ENCODE data around the gene MAP4K4. TPM values are rescaled to one million over a fixed set of nuclear protein-coding genes. Genes with fewer than 3 reads are reported as not detected.

The MAP4K4 gene
- polyA plus RNA-seq, 3 donors, result 5.3 to 66.9 (median 8.7) TPM

- peaks cover 6 to 10% of the 10 kb centered on the region in 2 donors for H3K9me3 ChIP-seq (replicated peaks in 1 of 2; ENCODE audit: control insufficient read depth in 1 of 2, insufficient read depth in 1 of 2, low read length in 2 of 2)
- no peak overlapping the region for H3K4me2 ChIP-seq (replicated peaks; ENCODE audit: extremely low read depth, low read length, poor library complexity, severe bottlenecking)
- intact Hi-C loops (cut with micrococcal nuclease), result no loop called here
- H3K36me3 ChIP-seq (replicated peaks in 1 of 2; ENCODE audit: control insufficient read depth in 1 of 2, insufficient read depth in 2 of 2, low read length in 2 of 2), result no peaks in the 10 kb centered on the region
- Mint-ChIP-seq H3K36me3 (no peaks in the 10 kb centered on the region), H3K27ac (no peak overlapping the region), H3K27me3 (ENCODE audit: low read depth in 3 of 3) (peaks cover 3 to 6% (median 3%) of the 10 kb centered on the region in 3 donors), H3K9me3 (peaks cover 2 to 16% (median 11%) of the 10 kb centered on the region in 7 donors), H3K4me3 (no peak overlapping the region), H3K4me1 (no peaks in the 10 kb centered on the region)
- no CpG with 5 or more reads among the region's 2 CpGs for WGBS (ENCODE audit: insufficient coverage)
- no peaks in the 10 kb centered on the region for H3K4me1 ChIP-seq (ENCODE audit: control insufficient read depth in 1 of 2, insufficient read depth in 2 of 2, low read length in 2 of 2)
- no peak overlapping the region for H3K27ac ChIP-seq (ENCODE audit: low read depth in 1 of 2, low read length in 2 of 2)
- DNase-seq, result no peak
- H3K9ac ChIP-seq (ENCODE audit: insufficient read depth, low read length, poor library complexity, severe bottlenecking), result no peak overlapping the region
- H3K27me3 ChIP-seq (ENCODE audit: control insufficient read depth in 2 of 2, insufficient read depth in 2 of 2, low read length in 2 of 2), result no peaks in the 10 kb centered on the region
- H3K79me2 ChIP-seq (ENCODE audit: insufficient read depth, low read length), result no peaks in the 10 kb centered on the region
- H4K20me1 ChIP-seq (ENCODE audit: insufficient read depth, low read length), result no peaks in the 10 kb centered on the region
- H3K4me3 ChIP-seq (replicated peaks in 1 of 3; ENCODE audit: low read depth in 2 of 3, low read length in 3 of 3), result no peak overlapping the region
- no peak overlapping the region for H2AFZ ChIP-seq (ENCODE audit: insufficient read depth, low read depth, low read length, poor library complexity, severe bottlenecking)
- no peak for TF ChIP-seq CTCF (IDR thresholded peaks at IDR 0.05)
Observed at GRCh38 chr2:101676674-101677073, 20.8 kb upstream of the MAP4K4 start.

GRCh38 chr2:101677658-101678057 lies 19.8 kb upstream of the MAP4K4 start:
- no peak overlapping the region for H3K4me3 ChIP-seq (replicated peaks in 1 of 3; ENCODE audit: low read depth in 2 of 3, low read length in 3 of 3)
- H3K79me2 ChIP-seq (ENCODE audit: insufficient read depth, low read length), result no peaks in the 10 kb centered on the region
- no peak overlapping the region for H3K9ac ChIP-seq (ENCODE audit: insufficient read depth, low read length, poor library complexity, severe bottlenecking)
- H3K4me1 ChIP-seq (ENCODE audit: control insufficient read depth in 1 of 2, insufficient read depth in 2 of 2, low read length in 2 of 2), result no peaks in the 10 kb centered on the region
- Mint-ChIP-seq H3K27ac (no peak overlapping the region), H3K27me3 (ENCODE audit: low read depth in 3 of 3) (peaks cover 3 to 6% (median 3%) of the 10 kb centered on the region in 3 donors), H3K4me3 (no peak overlapping the region), H3K9me3 (peaks cover 0 to 7% (median 5%) of the 10 kb centered on the region in 7 donors), H3K36me3 (no peaks in the 10 kb centered on the region), H3K4me1 (no peaks in the 10 kb centered on the region)
- DNase-seq, result no peak
- no peak overlapping the region for H3K4me2 ChIP-seq (replicated peaks; ENCODE audit: extremely low read depth, low read length, poor library complexity, severe bottlenecking)
- H3K27ac ChIP-seq (ENCODE audit: low read depth in 1 of 2, low read length in 2 of 2), result no peak overlapping the region
- TF ChIP-seq CTCF (IDR thresholded peaks at IDR 0.05), result no peak
- no peaks in the 10 kb centered on the region for H4K20me1 ChIP-seq (ENCODE audit: insufficient read depth, low read length)
- intact Hi-C loops (cut with micrococcal nuclease), result no loop called here
- no peak overlapping the region for H2AFZ ChIP-seq (ENCODE audit: insufficient read depth, low read depth, low read length, poor library complexity, severe bottlenecking)
- H3K27me3 ChIP-seq (ENCODE audit: control insufficient read depth in 2 of 2, insufficient read depth in 2 of 2, low read length in 2 of 2), result no peaks in the 10 kb centered on the region
- H3K36me3 ChIP-seq (replicated peaks in 1 of 2; ENCODE audit: control insufficient read depth in 1 of 2, insufficient read depth in 2 of 2, low read length in 2 of 2), result no peaks in the 10 kb centered on the region
- peaks cover 1 to 6% of the 10 kb centered on the region in 2 donors for H3K9me3 ChIP-seq (replicated peaks in 1 of 2; ENCODE audit: control insufficient read depth in 1 of 2, insufficient read depth in 1 of 2, low read length in 2 of 2)
- WGBS (ENCODE audit: insufficient coverage), result no CpG with 5 or more reads among the region's 1 CpG
